Stimulated activated naive B cell treated with anti-CD40 and anti-IgM and Interleukin-4, amounts not matched to agents 10 μg/mL and 1 μg/mL and 100 μg/mL, for 72 hours (primary cell): ENCODE data around the gene HCRT.
"Not testable (repeated sequence)": the region's sequence is repeated elsewhere in the genome, so short reads cannot be mapped to it uniquely, and the experiment has no call there.

Experiments used
- ATAC-seq, 2 donors: fragments of 150-1000 bp; cut with Tn5 transposase; replicated peaks; 2 replicates each; pipeline ENCODE4 v1.10.0; 2021; ENCODE audit warnings: moderate library complexity in 1 of 2
- DNase-seq: peaks from one replicate; pipeline ENCODE4 v3.0.0; 2021
- H3K27ac Mint-ChIP-seq: one replicate; pipeline ENCODE4 v1.8.0; 2022; ENCODE audit warnings: mild to moderate bottlenecking, mixed read lengths
- H3K27me3 Mint-ChIP-seq, 2 donors: one replicate each; pipeline ENCODE4 v1.8.0; 2022; ENCODE audit warnings: mixed read lengths in 2 of 2
- H3K36me3 Mint-ChIP-seq, 2 donors: one replicate each; pipeline ENCODE4 v1.8.0; 2022; ENCODE audit warnings: mixed read lengths in 2 of 2, mild to moderate bottlenecking in 1 of 2
- H3K4me1 Mint-ChIP-seq, 2 donors: one replicate each; pipeline ENCODE4 v1.8.0; 2022; ENCODE audit warnings: mixed read lengths in 2 of 2, mild to moderate bottlenecking in 1 of 2
- H3K4me3 Mint-ChIP-seq, 2 donors: one replicate each; pipeline ENCODE4 v1.8.0; 2022; ENCODE audit warnings: mild to moderate bottlenecking in 2 of 2, mixed read lengths in 2 of 2, moderate library complexity in 1 of 2
- H3K9me3 Mint-ChIP-seq, 2 donors: one replicate each; pipeline ENCODE4 v1.8.0; 2022; ENCODE audit warnings: mixed read lengths in 2 of 2, mild to moderate bottlenecking in 1 of 2

Gene HCRT

DNA sequence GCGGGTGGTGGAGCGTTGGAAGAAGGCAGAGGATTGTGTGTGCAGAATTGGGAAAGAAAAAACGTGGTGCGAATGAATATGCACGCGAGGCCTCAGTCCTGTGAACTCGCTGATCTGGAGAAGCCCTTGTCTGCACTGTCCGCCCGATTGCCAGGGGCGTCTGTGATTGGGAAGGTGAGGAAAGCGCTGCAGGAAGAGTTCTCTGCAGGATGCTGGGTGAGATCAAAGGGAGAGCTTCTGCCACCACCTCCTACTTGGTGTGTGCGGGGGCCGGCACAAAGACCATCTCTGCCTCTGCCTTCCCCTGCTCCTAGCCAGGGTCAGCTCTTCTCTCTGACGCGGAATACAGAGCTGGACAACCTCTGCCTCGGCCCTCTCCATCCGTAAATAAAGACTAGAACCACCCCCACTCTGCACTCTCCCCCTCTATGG, 29.6 kb downstream of the HCRT start:
- Mint-ChIP-seq H3K4me3 (peak overlapping the region; percentile 93 to 98), H3K4me1 (peaks cover 31 to 49% of the 10 kb centered on the region in 2 donors), H3K27ac (peak overlapping the region; percentile 97), H3K9me3 (no peaks in the 10 kb centered on the region), H3K36me3 (peaks cover 15 to 18% of the 10 kb centered on the region in 2 donors), H3K27me3 (no peaks in the 10 kb centered on the region)
- DNase-seq, result no peak
- no peak for ATAC-seq

DNA sequence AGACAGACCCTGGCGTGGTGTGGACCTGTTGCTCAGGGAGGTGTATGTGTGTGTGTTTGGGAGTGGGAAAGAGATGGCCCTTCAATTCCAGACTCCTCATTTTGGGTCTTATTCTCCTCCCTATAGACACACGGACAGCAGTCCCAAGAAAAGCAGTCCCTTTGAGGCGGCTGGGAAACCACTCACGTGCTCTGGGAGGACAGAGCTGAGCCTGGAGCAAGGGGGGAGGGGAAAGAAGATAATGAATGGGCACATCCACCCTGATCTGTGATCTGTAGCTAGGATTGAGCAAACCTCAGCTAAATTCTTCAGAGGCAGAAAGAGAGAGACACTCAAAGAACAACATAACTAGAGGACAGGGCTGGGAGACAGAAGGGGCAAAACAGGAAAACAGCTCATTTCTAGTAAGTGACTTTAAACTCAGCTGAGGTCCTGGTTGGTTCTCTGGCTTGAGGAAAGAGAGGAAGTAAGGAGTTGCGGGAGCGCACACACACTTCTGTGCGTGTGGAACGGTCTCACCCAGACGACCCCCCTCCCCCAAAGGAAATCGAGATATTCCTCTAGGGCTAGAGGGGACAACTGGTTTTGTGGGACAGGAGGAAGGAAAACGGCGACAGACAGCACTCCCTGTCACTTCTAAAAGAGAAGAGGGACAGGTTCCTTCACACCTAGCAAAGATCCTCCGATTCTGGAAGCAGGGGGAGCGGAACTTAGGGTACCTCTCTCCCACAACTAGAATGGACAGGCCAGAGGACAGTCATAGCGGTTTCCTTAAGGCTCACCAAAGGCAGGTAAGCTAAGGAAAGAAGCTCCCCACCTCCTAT, 31.1 kb downstream of the HCRT start:
- peak overlapping the region; percentile 97 for H3K27ac Mint-ChIP-seq
- no peaks in the 10 kb centered on the region for H3K27me3 Mint-ChIP-seq
- no peak for DNase-seq
- no peaks in the 10 kb centered on the region for H3K9me3 Mint-ChIP-seq
- peak in 1 of 2 donors; percentile 2 for ATAC-seq
- H3K4me3 Mint-ChIP-seq, result peak overlapping the region; percentile 93 to 98
- peaks cover 15 to 18% of the 10 kb centered on the region in 2 donors for H3K36me3 Mint-ChIP-seq
- H3K4me1 Mint-ChIP-seq, result peaks cover 31 to 51% of the 10 kb centered on the region in 2 donors

DNA sequence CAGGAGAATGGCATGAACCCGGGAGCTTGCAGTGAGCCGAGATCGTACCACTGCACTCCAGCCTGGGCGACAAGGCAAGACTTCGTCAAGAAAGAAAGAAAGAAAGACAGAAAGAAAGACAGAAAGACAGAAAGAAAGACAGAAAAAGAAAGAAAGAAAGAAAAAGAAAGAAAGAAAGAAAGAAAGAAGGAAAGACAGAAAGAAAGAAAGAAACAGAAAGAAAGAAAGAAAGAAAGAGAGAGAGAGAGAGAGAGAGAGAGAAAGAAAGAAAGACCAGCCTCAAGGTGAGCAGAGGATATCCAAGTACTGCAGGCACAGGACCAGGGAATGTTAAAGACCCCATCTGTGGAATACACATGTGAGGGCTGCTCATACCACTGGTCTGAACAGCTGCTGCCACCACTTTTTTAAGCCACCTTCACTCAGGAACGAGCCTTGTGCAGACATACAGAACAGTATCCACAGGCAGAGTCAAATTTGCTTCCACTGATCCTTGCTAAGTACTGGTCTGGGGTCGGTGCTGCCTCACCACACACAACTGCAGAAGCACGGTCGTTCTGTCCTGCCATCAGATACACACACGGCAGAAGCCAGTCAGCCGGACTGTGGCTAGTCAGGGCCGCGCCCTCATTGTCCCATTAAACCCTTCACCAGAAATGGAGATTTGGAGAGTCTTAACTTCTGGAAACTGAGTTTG, 38.2 kb downstream of the HCRT start:
- peaks cover 16 to 38% of the 10 kb centered on the region in 2 donors for H3K4me1 Mint-ChIP-seq
- no peaks in the 10 kb centered on the region for H3K9me3 Mint-ChIP-seq
- H3K27ac Mint-ChIP-seq, result peak overlapping the region; percentile 3
- no peak overlapping the region for H3K4me3 Mint-ChIP-seq
- ATAC-seq (no peak), DNase-seq (no peak)
- H3K36me3 Mint-ChIP-seq, result peaks cover 15 to 37% of the 10 kb centered on the region in 2 donors
- no peaks in the 10 kb centered on the region for H3K27me3 Mint-ChIP-seq

DNA sequence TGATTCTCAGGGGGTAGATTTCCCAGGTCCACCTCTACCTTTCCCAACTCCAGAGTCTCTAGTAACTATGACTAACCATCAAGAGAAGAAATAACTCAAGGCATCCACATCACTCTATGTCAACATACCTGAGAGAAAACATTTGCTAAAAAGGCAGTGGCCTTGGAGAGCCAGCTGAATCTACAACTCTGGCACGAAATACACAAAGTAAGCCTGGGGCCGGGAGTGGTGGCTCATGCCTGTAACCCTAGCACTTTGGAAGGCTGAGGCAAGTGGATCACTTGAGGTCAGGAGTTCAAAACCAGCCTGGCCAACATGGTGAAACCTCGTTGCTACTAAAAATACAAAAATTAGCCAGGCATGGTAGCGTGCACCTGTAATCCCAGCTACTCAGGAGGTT, 42.1 kb downstream of the HCRT start:
- peaks cover 27 to 40% of the 10 kb centered on the region in 2 donors for H3K4me1 Mint-ChIP-seq
- H3K27ac Mint-ChIP-seq, H3K4me3 Mint-ChIP-seq, H3K9me3 Mint-ChIP-seq, H3K27me3 Mint-ChIP-seq, DNase-seq, ATAC-seq: not testable (repeated sequence)
- peaks cover 15 to 34% of the 10 kb centered on the region in 2 donors for H3K36me3 Mint-ChIP-seq

DNA sequence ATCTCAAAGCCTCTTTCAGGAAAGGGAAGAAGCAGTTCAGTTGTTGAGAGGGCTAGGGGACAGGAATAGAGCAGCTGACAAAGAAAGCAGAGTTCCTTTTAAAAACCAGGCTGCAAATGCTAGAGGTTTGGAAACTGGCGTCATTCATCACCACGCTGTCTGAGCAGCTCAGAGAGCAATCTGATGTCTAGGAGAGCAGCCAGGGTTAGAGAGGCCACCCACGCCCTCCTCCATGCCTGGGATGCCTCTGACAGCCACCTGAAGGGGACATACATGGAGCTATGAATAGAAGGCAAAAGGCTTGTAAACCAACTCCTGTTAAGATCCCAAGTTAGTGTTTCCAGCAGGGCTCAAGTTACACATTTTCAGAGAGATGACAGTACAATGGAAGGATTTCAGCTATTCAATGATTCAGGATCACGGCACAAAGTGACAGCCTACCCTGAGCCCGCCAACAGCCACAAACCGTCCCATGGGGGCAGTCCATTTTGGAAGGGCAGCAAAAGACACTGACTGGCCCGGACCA, 42.8 kb downstream of the HCRT start:
- no peak overlapping the region for H3K27ac Mint-ChIP-seq
- DNase-seq, result no peak

DNA sequence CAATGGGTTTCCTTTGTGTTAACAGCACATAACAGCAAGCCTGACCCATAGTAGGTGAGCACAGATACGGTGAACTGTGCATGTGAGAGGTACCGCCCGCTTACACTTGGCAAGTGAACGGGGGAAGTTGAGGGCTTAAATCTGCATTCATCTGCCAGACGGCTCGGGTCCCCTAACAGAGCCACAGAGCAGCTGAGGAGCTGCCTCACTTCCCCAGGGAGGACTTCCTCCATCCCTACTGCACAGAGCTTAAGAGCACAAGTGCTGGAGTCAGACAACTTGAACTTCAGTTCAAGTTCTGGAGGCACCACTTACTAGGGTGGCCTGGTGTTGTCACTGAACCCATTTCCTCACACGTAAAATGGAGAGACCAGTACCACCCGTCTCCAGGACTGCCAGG, 43.9 kb downstream of the HCRT start:
- peaks cover 12 to 35% of the 10 kb centered on the region in 2 donors for H3K36me3 Mint-ChIP-seq
- H3K4me1 Mint-ChIP-seq, result peaks cover 32 to 51% of the 10 kb centered on the region in 2 donors

More for the DNA sequence above, 42.8 kb downstream of the HCRT start:
- H3K27me3 Mint-ChIP-seq, result no peaks in the 10 kb centered on the region
- H3K4me3 Mint-ChIP-seq, result no peak overlapping the region
- no peak for ATAC-seq
- H3K36me3 Mint-ChIP-seq, result peaks cover 15 to 34% of the 10 kb centered on the region in 2 donors
- peaks cover 28 to 47% of the 10 kb centered on the region in 2 donors for H3K4me1 Mint-ChIP-seq
- no peaks in the 10 kb centered on the region for H3K9me3 Mint-ChIP-seq

DNA sequence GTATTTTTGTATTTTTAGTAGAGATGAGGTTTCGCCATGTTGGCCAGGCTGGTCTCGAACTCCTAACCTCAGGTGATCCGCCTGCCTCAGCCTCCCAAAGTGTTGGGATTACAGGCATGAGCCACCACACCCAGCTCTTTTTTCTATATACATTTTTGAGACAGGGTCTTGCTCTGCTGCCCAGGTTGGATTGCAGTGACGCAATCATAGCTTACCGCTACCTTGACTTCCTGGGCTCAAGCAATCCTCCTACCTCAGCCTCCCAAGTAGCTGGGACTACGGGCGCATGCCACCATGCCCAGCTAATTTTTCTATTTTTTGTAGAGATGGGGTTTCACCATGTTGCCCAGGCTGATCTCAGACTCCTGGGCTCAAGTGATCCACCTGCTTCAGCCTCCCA, 44.6 kb downstream of the HCRT start:
- peaks cover 39 to 58% of the 10 kb centered on the region in 2 donors for H3K4me1 Mint-ChIP-seq
- not testable (repeated sequence) for ATAC-seq, H3K4me3 Mint-ChIP-seq, H3K9me3 Mint-ChIP-seq, H3K27me3 Mint-ChIP-seq, DNase-seq
- H3K27ac Mint-ChIP-seq, result peak overlapping the region; percentile 62
- H3K36me3 Mint-ChIP-seq, result peaks cover 11 to 42% of the 10 kb centered on the region in 2 donors

More for the DNA sequence above, 43.9 kb downstream of the HCRT start:
- DNase-seq (no peak), ATAC-seq (no peak)
- H3K27me3 Mint-ChIP-seq, result no peaks in the 10 kb centered on the region
- H3K27ac Mint-ChIP-seq, result peak overlapping the region; percentile 25
- H3K4me3 Mint-ChIP-seq, result no peak overlapping the region
- H3K9me3 Mint-ChIP-seq, result no peaks in the 10 kb centered on the region

DNA sequence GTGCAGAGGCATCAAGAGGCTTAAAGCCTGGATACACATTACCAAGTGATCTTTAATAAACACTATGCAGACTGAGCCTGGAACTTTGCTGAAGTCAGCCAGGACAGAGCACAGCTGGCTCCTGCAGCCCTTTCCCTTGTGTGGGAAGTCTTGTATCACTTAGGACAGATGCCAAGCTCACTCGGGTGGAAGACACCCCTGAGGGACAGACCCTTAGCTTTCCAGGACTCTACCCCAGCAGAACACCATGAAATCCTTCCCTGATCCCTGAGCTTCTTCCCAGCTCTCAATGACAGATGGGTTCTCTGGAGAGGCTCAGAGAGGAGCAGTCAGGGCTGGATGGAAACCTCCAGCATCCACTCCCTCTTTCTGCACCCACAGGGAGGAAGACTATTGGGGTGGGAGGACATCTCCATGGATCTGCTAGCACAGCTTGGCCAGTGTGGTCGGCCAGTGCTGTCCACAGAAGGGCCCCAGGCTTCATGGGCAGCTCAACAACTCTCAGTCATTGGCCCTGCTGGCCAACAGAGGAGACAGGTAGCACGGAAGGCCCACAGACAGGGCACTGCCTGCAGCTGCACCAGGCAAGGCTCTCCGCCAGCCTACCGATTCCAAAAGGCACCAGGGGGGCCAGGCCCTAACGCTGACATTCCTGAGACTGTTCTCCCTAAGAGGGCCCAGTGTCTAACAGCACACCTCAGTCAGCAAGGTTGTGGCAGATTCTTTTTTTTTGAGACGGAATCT, 46.3 kb downstream of the HCRT start:
- ATAC-seq, result no peak
- Mint-ChIP-seq H3K4me3 (no peak overlapping the region), H3K36me3 (peaks cover 10 to 45% of the 10 kb centered on the region in 2 donors), H3K27me3 (no peaks in the 10 kb centered on the region), H3K9me3 (no peaks in the 10 kb centered on the region), H3K27ac (peak overlapping the region; percentile 51), H3K4me1 (peaks cover 44 to 72% of the 10 kb centered on the region in 2 donors)
- no peak for DNase-seq

DNA sequence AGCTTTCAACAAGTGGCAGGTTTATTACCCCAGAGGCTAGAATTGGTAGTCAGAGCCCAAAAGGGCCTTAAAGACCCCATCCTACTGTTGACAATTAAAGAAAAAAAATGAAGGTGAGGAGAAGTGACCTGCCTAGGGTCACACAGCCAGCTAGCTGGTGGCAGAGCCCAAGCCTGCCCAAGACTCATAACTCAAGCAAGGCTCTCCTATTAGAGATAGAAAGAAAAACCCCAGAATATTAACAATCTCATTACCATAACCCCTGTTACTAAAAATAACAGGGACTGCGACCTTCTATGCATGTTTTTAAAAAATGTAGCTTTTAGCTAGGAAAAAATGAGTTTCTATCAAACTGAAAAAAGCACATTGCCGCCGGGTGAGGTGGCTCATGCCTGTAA, 48.6 kb downstream of the HCRT start:
- no peak for DNase-seq
- peak overlapping the region; percentile 62 for H3K27ac Mint-ChIP-seq
- no peaks in the 10 kb centered on the region for H3K27me3 Mint-ChIP-seq
- peaks cover 18 to 43% of the 10 kb centered on the region in 2 donors for H3K36me3 Mint-ChIP-seq
- peak in 1 of 2 donors; percentile 36 for ATAC-seq
- H3K9me3 Mint-ChIP-seq, result no peaks in the 10 kb centered on the region
- peaks cover 53 to 82% of the 10 kb centered on the region in 2 donors for H3K4me1 Mint-ChIP-seq
- no peak overlapping the region for H3K4me3 Mint-ChIP-seq

DNA sequence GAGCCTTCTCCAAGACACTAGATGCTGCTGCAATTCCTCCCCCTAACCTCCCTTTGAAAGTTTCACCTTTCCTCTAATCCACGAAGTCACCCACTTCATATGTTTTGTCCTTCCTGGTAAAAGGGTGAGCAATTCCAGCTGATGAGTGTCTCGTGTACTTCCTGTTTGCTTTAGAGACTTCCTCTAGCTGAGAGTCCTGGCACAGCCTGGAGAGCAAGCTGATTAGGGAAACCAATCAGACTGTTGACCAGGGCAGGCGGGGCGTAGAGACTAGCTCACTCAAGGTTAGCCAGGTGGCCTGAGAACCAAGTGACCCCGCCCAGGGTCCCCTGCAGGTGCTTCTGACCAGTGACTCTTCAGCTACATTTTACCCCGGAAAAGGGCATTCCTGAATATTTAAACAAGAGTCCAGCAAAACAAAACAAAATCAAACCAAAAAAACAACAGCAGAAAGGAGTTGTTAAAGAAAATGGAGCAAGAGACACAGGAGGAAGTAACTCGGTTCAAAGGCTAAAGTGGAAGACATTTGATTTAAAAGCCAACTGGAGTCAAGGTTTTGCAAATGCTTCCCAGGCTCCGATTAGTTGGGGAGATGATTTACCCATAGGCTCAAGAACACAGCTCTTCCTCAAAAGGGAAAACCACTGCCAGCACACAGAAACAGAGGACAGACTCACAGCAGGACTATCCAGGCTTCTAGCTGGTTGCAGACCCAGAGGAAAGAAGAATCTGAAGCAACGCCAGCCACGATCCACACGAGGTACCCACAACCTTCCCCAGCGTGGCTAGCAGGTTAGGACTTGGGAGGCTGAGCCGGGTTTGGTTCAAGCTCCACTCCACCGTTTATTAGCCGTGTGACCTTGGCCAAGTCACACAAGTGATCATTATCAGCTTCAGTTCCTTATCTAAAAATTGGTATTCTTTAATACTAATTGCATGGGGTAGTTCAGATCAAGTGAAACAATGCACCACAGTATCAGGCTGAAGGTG, 49.3 kb downstream of the HCRT start:
- Mint-ChIP-seq H3K27ac (peak overlapping the region; percentile 84), H3K4me1 (peaks cover 54 to 82% of the 10 kb centered on the region in 2 donors), H3K36me3 (peaks cover 21 to 43% of the 10 kb centered on the region in 2 donors), H3K27me3 (no peaks in the 10 kb centered on the region), H3K9me3 (no peaks in the 10 kb centered on the region), H3K4me3 (peak overlapping the region; percentile 48 to 56)
- ATAC-seq (no peak), DNase-seq (no peak)

DNA sequence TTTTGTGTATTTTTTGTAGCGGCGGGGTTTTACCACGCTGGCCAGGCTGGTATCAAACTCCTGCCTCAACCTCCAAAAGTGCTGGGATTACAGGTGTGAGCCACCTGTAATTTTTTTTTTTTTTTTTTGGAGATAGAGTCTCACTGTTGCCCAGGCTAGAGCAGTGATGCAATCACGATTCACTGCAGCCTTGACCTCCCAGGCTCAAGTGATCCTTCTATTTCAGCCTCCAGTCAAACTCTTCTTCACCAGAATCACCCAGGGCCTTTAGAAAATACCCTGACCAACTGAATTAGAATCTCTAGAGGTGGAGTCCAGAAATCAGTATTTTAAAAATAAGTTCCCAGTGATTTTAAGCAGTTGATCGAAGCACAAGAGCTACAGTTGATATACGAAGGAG, 50.1 kb downstream of the HCRT start:
- no peaks in the 10 kb centered on the region for H3K27me3 Mint-ChIP-seq
- ATAC-seq, result no peak
- no peak for DNase-seq
- H3K27ac Mint-ChIP-seq, result no peak overlapping the region
- peaks cover 26 to 48% of the 10 kb centered on the region in 2 donors for H3K36me3 Mint-ChIP-seq
- peaks cover 60 to 87% of the 10 kb centered on the region in 2 donors for H3K4me1 Mint-ChIP-seq
- no peak overlapping the region for H3K4me3 Mint-ChIP-seq
- no peaks in the 10 kb centered on the region for H3K9me3 Mint-ChIP-seq
